ENCODE results near the gene AGO3.

- TF ChIP-seq POLR2AphosphoS5 (IDR thresholded peaks at IDR 0.05; ENCODE audit: insufficient read depth, low read depth, low read length) (no peak), CTCF (IDR thresholded peaks at IDR 0.05; ENCODE audit: extremely low read depth in 1 of 2, insufficient read depth in 1 of 2, low read depth in 1 of 2, low read length in 2 of 2) (no peak), POLR2A (IDR thresholded peaks at IDR 0.05; ENCODE audit: low read depth, low read length) (no peak), EZH2 (IDR thresholded peaks at IDR 0.05; ENCODE audit: borderline replicate concordance, low read depth, low read length, severe bottlenecking) (no peak)
Measured at GRCh38 chr1:36035154-36035553, 104.2 kb downstream of the AGO3 start.

Measured in endothelial cell of umbilical vein (primary cell).